Coronary artery (tissue), 2 donors: ENCODE data around the gene FZD1.

Source experiments
- DNase-seq: peaks from one replicate; pipeline ENCODE4 v3.0.0-alpha.2; 2017; ENCODE audit warnings: low spot score
- H3K27ac ChIP-seq, 2 donors: fragments of 200-600 bp; sonication (generic); one replicate each; pipeline ENCODE4 v1.5.1; 2016 to 2019
- H3K4me3 ChIP-seq: fragments of 200-600 bp; sonication (generic); 2 replicates; pipeline ENCODE4 v1.5.1; 2016; ENCODE audit warnings: mild to moderate bottlenecking, moderate library complexity
- TF ChIP-seq, protein P1 (sequence below): fragments of 200-600 bp; sonication (generic); IDR thresholded peaks from one replicate; pipeline ENCODE4 v1.5.1; 2019; ENCODE audit warnings: antibody characterized with exemption

FZD1 gene

GRCh38 chr7:91263384-91264045, 718 bp upstream of the FZD1 start:
- no peak for DNase-seq
- peak overlapping the region; percentile 83 to 95 for H3K27ac ChIP-seq
- TF ChIP-seq, protein P1, sequence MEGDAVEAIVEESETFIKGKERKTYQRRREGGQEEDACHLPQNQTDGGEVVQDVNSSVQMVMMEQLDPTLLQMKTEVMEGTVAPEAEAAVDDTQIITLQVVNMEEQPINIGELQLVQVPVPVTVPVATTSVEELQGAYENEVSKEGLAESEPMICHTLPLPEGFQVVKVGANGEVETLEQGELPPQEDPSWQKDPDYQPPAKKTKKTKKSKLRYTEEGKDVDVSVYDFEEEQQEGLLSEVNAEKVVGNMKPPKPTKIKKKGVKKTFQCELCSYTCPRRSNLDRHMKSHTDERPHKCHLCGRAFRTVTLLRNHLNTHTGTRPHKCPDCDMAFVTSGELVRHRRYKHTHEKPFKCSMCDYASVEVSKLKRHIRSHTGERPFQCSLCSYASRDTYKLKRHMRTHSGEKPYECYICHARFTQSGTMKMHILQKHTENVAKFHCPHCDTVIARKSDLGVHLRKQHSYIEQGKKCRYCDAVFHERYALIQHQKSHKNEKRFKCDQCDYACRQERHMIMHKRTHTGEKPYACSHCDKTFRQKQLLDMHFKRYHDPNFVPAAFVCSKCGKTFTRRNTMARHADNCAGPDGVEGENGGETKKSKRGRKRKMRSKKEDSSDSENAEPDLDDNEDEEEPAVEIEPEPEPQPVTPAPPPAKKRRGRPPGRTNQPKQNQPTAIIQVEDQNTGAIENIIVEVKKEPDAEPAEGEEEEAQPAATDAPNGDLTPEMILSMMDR, result no peak
- peak overlapping the region; percentile 73 for H3K4me3 ChIP-seq

GRCh38 chr7:91264924-91265681, 870 bp downstream of the FZD1 start:
- no peak for DNase-seq

GRCh38 chr7:91265693-91266066, 1.4 kb downstream of the FZD1 start:
- peak overlapping the region; percentile 73 for H3K4me3 ChIP-seq
- DNase-seq, result no peak
- TF ChIP-seq, protein P1, result no peak
- H3K27ac ChIP-seq, result peak overlapping the region; percentile 95

More at GRCh38 chr7:91264924-91265681, 870 bp downstream of the FZD1 start:
- TF ChIP-seq, protein P1, result no peak
- Histone ChIP-seq H3K4me3 (peak overlapping the region; percentile 73), H3K27ac (peak overlapping the region; percentile 95)

DNA sequence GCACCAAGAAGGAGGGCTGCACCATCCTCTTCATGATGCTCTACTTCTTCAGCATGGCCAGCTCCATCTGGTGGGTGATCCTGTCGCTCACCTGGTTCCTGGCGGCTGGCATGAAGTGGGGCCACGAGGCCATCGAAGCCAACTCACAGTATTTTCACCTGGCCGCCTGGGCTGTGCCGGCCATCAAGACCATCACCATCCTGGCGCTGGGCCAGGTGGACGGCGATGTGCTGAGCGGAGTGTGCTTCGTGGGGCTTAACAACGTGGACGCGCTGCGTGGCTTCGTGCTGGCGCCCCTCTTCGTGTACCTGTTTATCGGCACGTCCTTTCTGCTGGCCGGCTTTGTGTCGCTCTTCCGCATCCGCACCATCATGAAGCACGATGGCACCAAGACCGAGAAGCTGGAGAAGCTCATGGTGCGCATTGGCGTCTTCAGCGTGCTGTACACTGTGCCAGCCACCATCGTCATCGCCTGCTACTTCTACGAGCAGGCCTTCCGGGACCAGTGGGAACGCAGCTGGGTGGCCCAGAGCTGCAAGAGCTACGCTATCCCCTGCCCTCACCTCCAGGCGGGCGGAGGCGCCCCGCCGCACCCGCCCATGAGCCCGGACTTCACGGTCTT, 1.9 kb downstream of the FZD1 start:
- no peak for DNase-seq
- TF ChIP-seq, protein P1, result no peak
- H3K27ac ChIP-seq, result peak overlapping the region; percentile 95
- H3K4me3 ChIP-seq, result peak overlapping the region; percentile 73

DNA sequence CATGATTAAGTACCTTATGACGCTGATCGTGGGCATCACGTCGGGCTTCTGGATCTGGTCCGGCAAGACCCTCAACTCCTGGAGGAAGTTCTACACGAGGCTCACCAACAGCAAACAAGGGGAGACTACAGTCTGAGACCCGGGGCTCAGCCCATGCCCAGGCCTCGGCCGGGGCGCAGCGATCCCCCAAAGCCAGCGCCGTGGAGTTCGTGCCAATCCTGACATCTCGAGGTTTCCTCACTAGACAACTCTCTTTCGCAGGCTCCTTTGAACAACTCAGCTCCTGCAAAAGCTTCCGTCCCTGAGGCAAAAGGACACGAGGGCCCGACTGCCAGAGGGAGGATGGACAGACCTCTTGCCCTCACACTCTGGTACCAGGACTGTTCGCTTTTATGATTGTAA, 2.5 kb downstream of the FZD1 start:
- H3K27ac ChIP-seq, result peak overlapping the region in 1 of 2 donors; percentile 95
- peak overlapping the region; percentile 73 for H3K4me3 ChIP-seq
- no peak for DNase-seq
- TF ChIP-seq, protein P1, result no peak

DNA sequence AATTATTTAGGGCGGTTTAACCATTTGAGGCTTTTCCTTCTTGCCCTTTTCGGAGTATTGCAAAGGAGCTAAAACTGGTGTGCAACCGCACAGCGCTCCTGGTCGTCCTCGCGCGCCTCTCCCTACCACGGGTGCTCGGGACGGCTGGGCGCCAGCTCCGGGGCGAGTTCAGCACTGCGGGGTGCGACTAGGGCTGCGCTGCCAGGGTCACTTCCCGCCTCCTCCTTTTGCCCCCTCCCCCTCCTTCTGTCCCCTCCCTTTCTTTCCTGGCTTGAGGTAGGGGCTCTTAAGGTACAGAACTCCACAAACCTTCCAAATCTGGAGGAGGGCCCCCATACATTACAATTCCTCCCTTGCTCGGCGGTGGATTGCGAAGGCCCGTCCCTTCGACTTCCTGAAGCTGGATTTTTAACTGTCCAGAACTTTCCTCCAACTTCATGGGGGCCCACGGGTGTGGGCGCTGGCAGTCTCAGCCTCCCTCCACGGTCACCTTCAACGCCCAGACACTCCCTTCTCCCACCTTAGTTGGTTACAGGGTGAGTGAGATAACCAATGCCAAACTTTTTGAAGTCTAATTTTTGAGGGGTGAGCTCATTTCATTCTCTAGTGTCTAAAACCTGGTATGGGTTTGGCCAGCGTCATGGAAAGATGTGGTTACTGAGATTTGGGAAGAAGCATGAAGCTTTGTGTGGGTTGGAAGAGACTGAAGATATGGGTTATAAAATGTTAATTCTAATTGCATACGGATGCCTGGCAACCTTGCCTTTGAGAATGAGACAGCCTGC, 3.1 kb downstream of the FZD1 start:
- DNase-seq, result no peak

More for the DNA sequence above, 3.1 kb downstream of the FZD1 start:
- TF ChIP-seq, protein P1, result no peak
- Histone ChIP-seq H3K4me3 (peak overlapping the region; percentile 73), H3K27ac (peak overlapping the region in 1 of 2 donors; percentile 36)
